ENCODE results near the gene PKMYT1.

DNA sequence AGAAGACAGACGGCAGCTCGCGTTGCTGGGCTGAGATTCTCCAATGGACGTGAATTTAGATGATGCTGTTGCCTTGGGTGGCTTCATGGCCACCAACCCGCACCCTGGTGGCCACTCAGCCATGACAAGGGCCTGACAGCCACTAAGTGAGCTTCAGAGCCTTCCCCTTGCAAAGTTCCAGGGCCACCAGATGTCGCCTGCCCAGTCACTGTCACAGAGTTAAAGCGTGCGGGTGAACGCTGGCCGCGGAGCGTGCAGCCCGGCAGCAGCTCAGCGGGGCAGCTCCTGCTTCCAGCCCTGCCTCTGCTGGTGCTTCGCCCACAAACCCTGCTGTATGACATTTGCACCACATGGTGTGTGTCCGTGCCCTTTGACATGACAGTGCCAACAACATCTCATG lies 29.5 kb downstream of the PKMYT1 start:
- TF ChIP-seq POLR2A (IDR thresholded peaks at IDR 0.05), result no peak
- no peak for TF ChIP-seq CTCF (IDR thresholded peaks at IDR 0.05)
